Fibroblast of the conjunctiva (primary cell): ENCODE results near the gene HK1.
"Not testable (repeated sequence)": the region's sequence is repeated elsewhere in the genome, so short reads cannot be mapped to it uniquely, and the experiment has no call there.

Experiments
- DNase-seq: peaks from one replicate; pipeline ENCODE4 v3.0.0-alpha.2; 2010; ENCODE audit warnings: low read depth

Gene HK1

DNA sequence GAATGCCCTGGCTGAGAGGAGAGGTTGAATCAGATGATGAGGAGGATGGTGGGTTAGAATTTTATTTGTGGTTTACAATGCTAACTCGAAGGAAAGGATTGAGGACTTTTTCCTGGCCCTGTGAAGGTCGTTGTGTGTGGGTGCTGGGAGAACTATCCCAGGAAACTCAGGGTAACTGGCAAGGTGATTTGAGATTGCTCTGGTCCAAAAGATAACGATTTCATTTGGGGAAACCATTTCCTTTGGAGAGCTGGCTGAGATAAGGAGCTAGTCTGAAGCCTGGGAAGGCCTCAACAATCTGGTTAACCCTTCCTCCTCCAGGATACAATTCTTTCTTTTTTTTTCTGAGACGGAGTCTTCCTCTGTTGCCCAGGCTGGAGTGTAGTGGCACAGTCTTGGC is 33.0 kb downstream of the HK1 start:
- no peak for DNase-seq

GRCh38 chr10:69312528-69312927 is 34.2 kb downstream of the HK1 start:
- DNase-seq, result no peak

DNA sequence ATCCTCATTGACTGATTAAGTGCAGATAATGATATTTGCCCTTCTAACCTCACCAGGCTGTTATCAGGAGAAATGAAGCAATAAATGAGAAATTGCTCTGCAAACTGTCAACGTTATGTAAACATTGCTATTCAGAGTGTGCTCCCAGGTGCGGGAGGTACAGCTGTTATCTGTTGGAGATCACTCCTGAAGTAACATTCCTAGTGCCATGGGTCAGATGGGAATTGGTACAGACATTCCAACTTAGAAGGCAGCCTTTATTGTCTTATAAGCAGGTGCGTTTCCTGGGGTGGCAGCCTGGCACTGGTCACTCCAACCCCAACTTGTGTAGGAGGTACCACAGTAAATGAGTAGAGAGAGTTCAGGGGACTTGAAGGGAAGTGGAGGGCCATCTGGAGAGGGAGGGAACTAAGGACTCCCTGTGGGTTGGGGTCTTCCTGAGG is 36.8 kb downstream of the HK1 start:
- no peak for DNase-seq

- no peak for DNase-seq
These were observed 37.5 kb downstream of the HK1 start for GRCh38 chr10:69315610-69316312.

DNA sequence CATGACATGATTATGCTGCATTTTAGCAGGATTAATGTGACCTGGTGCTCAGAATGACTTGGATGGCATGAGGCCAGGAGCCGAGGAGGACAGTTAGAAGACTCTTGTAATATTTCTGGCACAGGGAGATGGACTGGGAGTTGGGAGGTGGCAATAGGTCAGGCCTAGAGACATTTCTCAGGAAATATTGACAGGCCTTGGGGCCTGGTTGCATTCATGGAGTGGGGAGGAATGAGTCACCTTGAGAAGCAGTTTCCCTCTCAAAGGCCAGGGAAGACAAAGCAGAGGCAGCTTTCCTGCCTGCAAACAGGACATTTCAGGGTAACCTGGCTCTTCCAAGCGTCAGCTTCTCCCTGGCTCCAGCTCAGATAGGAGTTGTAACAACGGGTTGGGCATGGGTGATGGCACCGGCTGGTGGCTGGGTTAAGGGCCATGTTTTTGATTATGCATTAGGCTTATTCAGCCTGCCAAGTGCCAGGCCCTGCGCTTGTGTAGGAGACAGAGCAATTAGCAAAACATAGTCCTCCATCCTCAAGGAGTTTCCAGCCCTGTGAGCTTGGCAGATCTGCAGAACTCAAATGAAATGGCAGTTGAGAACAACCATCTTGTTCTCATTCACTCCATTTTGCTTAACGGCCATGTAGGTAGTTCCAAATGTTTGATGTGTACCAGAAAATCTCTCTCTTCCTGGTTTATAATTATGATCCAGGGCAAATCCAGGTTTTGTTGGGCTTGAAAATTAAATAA is 38.2 kb downstream of the HK1 start:
- no peak for DNase-seq

DNA sequence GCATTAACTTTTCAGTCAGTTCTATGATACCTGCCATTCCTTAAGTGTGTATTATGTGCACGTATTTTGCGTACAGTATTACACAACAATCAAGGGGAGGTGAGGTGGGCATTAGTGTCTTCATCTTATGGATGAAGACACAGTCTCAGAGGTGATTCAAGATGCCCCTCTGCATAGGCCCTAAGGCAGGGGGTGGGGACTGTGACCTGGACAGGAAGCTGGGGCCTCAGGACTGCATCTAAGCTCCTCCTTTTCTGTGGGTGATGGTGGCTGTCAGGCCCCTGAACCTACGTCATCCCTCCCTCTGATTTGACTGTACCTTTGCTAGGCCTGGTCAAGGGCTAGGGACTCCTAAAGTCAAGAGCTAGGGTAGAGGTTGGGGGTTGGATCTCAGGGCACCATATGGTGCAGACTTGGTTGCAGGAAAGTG is 38.9 kb downstream of the HK1 start:
- DNase-seq, result no peak

DNA sequence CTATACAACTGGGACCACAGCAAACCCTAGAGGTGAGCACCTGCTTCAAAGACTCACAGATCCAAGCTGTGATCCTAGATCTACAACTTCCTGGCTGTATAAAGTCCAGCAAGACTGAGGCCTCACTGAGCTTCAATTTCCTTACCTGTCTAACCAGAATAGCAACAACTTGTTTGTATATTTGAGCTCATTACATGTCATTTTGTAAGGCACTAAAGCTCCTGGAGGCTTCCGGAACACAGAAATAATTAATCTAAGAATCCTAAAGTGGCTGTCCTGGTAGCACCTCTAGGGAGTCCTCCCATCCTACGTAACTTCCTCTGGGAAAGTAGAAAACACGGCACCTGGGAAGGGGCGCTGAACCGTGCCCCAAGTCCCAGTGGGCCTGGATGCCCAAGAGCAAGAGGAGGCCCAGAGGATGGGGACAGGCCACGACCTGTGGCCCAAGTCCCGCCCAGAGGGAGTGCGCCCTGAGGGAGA is 39.4 kb downstream of the HK1 start:
- no peak for DNase-seq

DNA sequence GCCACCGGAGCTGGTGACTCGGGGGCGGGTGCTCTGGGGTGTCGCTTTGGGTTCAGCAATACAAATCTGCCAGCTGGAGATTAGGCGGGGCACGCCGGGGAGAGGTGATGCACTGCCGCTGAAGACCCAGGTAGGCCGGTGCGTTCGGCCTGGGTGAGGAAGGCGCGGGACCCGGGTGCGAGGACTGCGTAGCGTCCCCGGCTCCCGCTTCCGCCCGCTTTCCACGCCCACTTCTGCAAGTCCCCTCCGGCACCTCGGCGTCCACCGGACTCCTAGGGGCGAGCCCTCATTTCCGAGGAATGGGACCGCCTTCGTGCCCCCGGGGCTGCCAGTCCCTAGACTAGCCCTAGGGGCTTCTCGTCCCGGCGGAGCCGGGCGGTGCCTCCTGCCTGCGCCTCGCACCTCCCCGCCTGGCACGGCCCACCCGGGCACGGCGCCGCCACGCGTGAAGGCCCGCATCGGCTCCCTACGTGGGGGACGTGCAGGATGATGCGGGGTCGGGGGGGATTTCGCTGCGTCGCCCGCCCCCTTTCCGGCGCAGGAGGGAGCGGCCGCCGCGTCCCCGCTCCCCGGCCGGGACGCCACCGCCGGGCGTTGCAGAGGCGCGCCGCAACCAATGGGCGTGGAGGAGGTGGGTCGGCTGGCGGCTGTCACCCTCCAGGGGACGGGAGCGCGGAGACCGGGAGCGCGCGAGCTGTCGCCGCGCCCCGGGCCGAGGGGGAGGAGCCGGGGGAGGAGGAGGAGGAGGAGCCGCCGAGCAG is 40.0 kb downstream of the HK1 start:
- peak; percentile 53 for DNase-seq

DNA sequence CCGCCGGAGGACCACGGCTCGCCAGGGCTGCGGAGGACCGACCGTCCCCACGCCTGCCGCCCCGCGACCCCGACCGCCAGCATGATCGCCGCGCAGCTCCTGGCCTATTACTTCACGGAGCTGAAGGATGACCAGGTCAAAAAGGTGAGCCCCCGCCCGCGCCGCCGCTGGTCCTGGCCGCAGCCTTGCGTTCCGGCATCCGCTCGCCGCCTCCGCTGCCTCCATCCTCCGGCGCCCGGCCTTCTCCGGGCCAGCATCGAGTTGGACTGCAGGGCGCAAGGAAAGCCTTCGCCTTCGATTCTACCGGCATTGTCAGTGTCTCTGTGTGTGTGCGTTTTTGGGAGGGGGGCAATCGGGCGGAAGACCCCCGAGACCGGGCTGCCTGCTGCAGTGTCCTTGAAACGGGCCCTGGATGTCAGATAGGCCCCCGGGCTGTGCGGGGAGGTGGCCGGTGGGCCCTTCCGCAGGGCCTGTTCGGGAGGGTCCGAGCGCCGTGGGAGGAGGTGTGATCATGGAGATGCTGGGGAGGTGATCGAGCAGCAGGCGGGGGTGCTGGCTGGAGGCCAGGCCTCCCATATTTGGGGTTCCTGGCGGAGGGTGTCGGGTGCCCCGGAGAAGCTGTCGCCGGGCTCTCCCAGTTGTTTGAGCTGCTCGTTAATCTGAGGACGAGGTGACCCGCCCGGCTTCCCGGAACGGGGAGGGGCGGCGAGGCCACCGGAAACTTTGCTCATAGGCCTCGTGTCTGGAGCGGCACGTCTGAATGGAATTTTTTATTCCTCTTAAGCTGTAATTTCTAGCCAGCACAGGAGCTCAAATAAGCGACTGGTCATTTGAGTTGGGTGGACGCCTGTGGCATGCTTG is 40.8 kb downstream of the HK1 start:
- DNase-seq, result no peak

- DNase-seq, result no peak
These were observed 41.6 kb downstream of the HK1 start for GRCh38 chr10:69319841-69320316.

DNA sequence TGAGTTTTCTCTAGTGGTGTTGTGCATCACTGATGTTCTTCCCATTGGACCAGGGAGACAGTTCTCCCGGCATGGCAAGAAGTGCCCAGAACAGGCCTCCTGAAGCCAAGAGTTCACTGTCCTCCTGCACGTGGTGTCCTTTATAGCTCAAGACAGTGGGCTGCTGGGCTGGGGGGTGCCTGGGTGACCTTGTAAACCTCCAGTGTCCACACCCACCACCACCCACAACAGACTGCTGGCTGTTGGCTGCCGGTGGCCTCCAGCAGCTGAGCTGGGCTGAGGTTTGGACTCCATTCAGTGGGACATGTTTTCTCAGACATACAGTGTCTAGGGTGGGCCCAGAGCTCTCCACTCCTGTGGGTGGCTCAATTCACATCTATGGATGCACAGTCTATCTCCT is 42.2 kb downstream of the HK1 start:
- no peak for DNase-seq

GRCh38 chr10:69321039-69321715 is 42.9 kb downstream of the HK1 start:
- no peak for DNase-seq

DNA sequence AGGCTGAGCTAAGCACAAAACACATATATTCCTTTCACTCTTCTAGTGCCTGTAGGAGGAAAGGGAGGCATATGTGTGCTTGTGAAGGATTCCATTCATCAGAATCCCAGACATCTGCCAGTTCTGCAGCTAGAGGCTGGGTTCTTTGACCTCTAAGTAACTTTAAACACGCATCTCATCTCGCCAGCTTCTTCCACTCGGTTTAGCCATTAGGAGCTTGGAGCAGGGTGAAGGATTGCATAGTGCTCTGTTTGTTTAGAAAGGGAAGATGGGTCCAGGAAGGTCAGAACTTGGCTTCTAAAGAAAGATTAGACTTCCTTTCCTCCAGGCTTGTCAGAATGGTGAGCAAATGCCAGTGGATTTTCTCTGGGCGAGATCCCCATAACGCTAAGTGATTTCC is 43.6 kb downstream of the HK1 start:
- no peak for DNase-seq

GRCh38 chr10:69322346-69322745 is 44.0 kb downstream of the HK1 start:
- DNase-seq, result not testable (repeated sequence)

GRCh38 chr10:69323622-69324021 is 45.3 kb downstream of the HK1 start:
- no peak for DNase-seq

GRCh38 chr10:69324583-69324982 is 46.3 kb downstream of the HK1 start:
- DNase-seq, result no peak

GRCh38 chr10:69325637-69326523 is 47.6 kb downstream of the HK1 start:
- not testable (repeated sequence) for DNase-seq

DNA sequence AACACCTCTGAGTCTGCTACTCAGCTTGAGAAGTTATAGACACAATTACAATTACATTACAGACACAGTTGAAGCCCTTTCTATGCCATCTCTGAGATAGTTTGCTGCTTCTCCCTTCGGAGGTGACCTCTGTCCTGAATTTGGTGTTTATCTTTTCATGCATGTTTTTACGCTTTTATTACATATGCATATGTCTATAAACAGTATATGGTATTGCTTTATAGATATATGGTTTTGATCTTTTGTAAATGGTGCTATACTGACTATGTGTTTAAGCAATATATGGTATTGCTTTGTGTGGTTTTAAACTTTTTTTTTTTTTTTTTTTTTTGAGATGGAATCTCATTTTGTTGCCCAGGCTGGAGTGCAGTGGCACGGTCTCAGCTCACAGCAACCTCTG is 48.4 kb downstream of the HK1 start:
- DNase-seq, result no peak

DNA sequence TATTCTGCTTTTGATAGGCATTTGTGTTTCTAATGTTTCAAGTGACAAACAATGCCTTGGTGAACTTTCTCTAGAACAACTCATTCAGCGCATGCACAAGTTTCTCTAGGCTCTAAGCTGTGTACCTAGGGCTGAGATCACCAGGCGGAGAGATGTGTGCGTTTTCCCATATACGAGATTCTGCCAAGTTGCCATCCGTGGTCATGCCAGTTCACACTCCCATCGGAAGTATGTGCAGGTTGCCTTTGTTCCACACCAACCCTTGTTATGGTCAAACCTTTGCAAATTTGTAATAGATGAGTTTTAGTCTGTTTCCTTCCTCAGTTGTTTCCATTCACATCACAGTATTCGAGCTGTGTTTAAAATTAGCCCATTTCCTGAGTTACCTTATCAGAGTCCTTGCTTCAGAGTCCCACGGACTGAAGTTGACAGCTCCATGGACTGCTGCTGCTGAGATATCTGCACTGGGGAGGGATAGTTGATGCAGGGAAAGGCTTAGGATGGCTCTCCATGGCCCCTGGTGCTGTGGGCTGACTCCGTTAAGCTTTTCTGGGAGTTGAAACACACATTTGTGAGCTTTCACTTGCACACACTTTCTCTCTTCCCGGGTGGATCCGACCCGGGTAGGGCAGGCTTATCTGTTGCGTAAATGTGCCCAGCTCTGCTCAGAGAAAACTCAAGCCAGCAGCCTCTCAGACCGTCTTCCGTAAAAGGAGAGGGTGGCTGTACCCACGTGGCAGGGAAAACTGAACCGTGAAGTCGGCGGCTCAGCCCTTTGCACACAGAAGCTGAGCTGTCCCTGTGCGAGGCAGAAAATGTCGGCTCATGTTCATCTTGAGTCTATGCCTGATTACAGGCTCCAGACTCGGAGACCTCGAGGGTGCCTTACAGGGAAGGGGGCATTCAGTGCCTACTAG is 49.4 kb downstream of the HK1 start:
- DNase-seq, result no peak
